Measurements from ENCODE around the gene TMEM72. TPM values are rescaled to one million over a fixed set of nuclear protein-coding genes. Genes with fewer than 3 reads are reported as not detected.

The TMEM72 gene
- total RNA-seq, 2 donors from 2014 or later, result 1.6 TPM; not detected in 1

DNA sequence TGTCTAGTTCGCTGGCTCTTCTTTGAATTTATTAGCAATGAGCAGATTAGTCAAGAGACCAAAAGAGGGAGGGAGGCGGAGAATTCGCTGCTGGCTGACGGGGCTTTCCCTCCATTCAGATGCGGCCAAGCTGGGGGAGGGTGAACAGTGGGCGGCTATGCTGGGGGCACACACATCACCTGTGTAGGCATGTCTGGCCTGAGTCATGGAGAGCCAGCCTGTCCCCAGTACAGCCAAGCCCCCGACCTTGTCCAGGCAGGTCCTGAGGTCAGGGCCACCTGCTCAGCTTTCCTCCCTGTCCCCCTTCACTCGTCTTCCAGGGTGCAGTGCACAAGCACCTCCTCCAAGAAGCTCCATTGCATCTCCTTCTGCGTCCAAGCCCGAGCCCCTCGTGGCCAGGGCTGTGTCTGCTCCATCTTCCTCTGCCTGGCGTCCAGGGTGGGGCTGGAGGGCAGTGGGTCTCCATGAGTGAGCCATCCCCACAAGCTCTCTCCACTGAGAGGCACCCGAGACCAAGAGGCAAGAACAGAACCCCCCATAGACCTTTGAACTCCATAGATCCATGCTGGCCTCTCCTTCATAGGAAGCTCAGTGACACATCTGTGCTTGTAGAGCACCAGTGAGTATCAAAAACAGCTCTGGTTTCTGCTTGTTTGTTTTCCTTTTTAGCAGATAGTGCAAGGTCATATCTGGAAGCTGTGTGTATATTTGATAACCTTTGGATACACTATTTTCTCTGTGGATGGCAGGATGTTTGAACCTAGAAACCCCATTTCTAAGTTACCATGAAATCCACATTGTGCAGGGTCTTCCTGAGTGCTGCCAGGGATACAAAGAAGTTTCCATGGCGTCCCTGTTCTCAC is 69.4 kb downstream of the TMEM72 start:
- WGBS, result 69% methylated on average over 14 of the region's 14 CpGs
- Histone ChIP-seq H3K27me3 (replicated peaks; ENCODE audit: insufficient read depth) (no peaks in the 10 kb centered on the region), H3K4me1 (replicated peaks) (peaks cover 20% of the 10 kb centered on the region), H3K36me3 (no peaks in the 10 kb centered on the region), H3K27ac (peak overlapping the region in 1 of 2 donors; percentile 33), H3K4me3 (no peak overlapping the region), H3K9me3 (no peaks in the 10 kb centered on the region)
- TF ChIP-seq, protein P1, sequence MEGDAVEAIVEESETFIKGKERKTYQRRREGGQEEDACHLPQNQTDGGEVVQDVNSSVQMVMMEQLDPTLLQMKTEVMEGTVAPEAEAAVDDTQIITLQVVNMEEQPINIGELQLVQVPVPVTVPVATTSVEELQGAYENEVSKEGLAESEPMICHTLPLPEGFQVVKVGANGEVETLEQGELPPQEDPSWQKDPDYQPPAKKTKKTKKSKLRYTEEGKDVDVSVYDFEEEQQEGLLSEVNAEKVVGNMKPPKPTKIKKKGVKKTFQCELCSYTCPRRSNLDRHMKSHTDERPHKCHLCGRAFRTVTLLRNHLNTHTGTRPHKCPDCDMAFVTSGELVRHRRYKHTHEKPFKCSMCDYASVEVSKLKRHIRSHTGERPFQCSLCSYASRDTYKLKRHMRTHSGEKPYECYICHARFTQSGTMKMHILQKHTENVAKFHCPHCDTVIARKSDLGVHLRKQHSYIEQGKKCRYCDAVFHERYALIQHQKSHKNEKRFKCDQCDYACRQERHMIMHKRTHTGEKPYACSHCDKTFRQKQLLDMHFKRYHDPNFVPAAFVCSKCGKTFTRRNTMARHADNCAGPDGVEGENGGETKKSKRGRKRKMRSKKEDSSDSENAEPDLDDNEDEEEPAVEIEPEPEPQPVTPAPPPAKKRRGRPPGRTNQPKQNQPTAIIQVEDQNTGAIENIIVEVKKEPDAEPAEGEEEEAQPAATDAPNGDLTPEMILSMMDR (IDR thresholded peaks at IDR 0.05), result no peak
- no peak for TF ChIP-seq POLR2A (IDR thresholded peaks at IDR 0.05)
- TF ChIP-seq POLR2AphosphoS5 (IDR thresholded peaks at IDR 0.05), result no peak
- intact Hi-C loops (cut with DNase I), result no loop called here
- no peak for DNase-seq (ENCODE audit: low spot score)

DNA sequence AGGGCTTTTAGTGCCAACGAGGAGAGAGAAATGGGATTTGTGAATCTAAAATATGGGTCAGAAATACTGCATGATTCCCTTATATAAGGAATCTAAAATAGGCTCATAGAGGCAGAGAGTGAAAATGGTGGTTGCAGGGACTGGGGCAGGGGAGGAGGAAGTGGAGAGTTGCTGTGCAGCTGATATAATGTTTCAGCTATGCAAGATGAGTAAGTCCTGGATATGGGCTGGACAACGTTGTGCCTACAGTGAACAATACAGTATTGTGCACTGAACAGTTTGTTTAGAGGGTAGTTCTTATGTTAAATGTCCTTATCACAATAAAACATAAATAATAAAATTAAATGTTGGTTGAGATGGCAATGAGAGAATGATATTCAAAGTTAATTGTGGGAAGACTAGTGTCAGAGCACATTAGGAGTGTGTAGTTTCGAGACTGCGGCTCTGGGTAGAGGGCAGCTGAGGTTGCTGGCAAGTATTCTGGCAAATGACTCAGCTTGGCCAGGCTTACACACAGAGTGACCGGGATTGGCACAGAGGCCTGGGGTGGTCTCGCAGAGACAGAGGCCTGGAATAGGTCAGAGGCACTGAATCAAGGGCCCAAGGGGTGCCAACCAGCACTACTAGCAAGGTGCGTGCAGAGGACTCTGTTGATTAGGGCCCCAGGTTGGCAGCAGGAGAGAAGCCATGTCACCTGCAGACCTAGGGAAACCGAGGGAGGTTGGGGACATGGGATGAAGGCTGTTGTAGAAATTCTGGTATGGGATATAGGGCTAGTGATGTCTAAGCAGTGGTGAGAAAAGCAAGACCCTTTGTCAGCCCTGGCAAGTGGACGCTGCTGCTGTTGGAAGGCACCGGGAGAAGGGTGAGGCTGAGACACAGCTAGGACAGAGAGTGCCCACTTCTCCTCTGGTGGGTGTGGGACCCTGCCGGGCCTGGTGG is 70.3 kb downstream of the TMEM72 start:
- H3K4me1 ChIP-seq (replicated peaks), result peaks cover 20% of the 10 kb centered on the region
- WGBS, result 61% methylated on average over 11 of the region's 11 CpGs
- no peak overlapping the region for H3K4me3 ChIP-seq
- no peaks in the 10 kb centered on the region for H3K9me3 ChIP-seq
- no peaks in the 10 kb centered on the region for H3K27me3 ChIP-seq (replicated peaks; ENCODE audit: insufficient read depth)
- no peak for TF ChIP-seq POLR2A (IDR thresholded peaks at IDR 0.05)
- TF ChIP-seq POLR2AphosphoS5 (IDR thresholded peaks at IDR 0.05), result peak; percentile 9
- intact Hi-C loops (cut with DNase I), result no loop called here
- DNase-seq (ENCODE audit: low spot score), result no peak
- H3K36me3 ChIP-seq, result no peaks in the 10 kb centered on the region
- peak overlapping the region; percentile 13 to 33 for H3K27ac ChIP-seq

DNA sequence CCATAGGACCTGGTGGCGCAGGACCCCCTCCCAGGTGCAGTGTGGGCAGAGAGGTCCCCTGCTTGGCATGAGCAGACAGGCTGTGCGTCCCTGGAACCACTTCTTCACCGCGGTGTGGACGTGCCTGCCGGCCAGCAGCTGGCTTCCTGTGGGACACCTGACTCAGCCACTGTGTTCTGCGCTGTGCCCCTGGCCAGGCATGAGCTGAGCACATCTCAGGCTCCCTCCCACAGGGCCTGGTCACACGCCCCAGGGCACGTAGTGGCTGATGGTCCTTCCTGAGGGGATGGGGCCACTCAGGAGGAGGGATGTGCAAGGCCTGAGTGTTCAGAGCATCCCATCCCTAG is 71.0 kb downstream of the TMEM72 start:
- Histone ChIP-seq H3K27ac (peak overlapping the region in 1 of 2 donors; percentile 33), H3K4me1 (replicated peaks) (peaks cover 20% of the 10 kb centered on the region), H3K36me3 (no peaks in the 10 kb centered on the region), H3K4me3 (no peak overlapping the region), H3K27me3 (replicated peaks; ENCODE audit: insufficient read depth) (no peaks in the 10 kb centered on the region), H3K9me3 (no peaks in the 10 kb centered on the region)
- DNase-seq (ENCODE audit: low spot score), result no peak
- no peak for TF ChIP-seq POLR2AphosphoS5 (IDR thresholded peaks at IDR 0.05)
- TF ChIP-seq, protein P1 (IDR thresholded peaks at IDR 0.05), result no peak
- no peak for TF ChIP-seq POLR2A (IDR thresholded peaks at IDR 0.05)
- 83% methylated on average over 9 of the region's 9 CpGs for WGBS
- intact Hi-C loops (cut with DNase I), result no loop called here

DNA sequence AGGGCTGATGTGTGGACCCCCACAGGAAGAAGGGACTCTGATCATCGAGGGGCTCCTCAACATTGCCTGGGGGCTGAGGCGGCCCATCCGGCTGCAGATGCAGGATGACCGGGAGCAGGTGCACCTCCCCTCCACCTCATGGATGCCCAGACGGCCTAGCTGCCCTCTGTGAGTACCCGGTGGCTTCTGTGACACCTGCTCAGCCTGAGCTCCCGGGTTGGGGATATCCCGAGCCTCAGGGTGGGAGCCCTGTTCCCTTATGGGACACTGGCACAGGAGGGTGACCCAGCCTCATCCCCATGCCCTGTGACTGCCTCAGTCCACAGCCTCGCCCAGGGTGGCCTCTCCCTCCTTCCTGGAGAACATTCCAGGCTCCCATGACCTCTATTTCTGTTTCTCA is 71.4 kb downstream of the TMEM72 start:
- peaks cover 20% of the 10 kb centered on the region for H3K4me1 ChIP-seq (replicated peaks)
- H3K27ac ChIP-seq, result no peak overlapping the region
- no peak for TF ChIP-seq POLR2A (IDR thresholded peaks at IDR 0.05)
- TF ChIP-seq, protein P1 (IDR thresholded peaks at IDR 0.05), result no peak
- TF ChIP-seq POLR2AphosphoS5 (IDR thresholded peaks at IDR 0.05), result no peak
- H3K9me3 ChIP-seq, result no peaks in the 10 kb centered on the region
- H3K4me3 ChIP-seq, result no peak overlapping the region
- intact Hi-C loops (cut with DNase I), result no loop called here
- WGBS, result 97% methylated on average over 9 of the region's 9 CpGs
- DNase-seq (ENCODE audit: low spot score), result no peak
- H3K27me3 ChIP-seq (replicated peaks; ENCODE audit: insufficient read depth), result no peaks in the 10 kb centered on the region
- no peaks in the 10 kb centered on the region for H3K36me3 ChIP-seq
